ENCODE data around the gene CHMP2A. TPM values are rescaled to one million over a fixed set of nuclear protein-coding genes. Genes with fewer than 3 reads are reported as not detected.

CHMP2A gene
- 132 and 155 TPM in 2 replicates for total RNA-seq

DNA sequence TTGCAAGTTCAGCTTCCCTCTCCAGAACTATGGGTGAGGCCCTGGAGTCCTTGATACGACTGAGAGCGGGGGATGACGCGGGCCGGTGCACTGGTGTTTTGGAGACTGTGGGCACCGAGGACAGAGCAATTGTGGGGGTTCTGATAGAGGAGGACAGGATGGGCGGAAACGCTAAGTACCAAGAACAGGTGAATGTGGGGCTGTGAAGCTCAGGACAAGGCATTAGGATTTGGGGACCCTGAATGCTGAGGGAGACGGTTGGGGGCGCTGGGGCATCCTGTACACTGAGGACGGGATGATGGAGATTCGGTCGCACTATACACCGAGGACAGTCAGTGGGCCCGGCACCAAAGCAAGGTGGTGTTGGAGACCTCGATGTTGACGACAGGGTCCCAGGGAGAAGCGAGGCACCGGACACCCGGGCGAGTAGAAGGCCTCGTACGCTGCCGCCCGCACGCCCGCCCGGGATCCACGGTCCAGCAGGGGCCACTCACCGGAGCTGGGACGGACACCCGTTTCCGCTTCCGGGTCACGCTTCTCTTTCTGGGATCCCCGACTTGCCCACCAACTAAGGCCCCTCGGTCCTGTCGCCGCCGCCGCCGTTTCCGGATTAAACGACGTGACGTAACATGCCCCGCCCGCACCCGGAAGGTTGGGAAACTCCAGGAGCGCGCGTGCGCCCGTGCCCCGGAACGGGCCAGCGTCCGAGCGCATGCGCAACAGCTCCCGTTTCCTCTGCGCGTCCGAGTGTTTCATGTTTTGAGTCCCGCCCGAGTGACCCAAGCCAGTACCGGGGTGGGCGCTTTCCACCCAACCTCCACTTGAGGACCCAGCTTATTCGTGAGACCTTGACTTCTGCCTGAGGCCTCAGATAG, at the start of gene CHMP2A:
Gene CHMP2A, minus strand, starts transcription at position 612 of the 875 bp plus-strand sequence. CDS start 893 bp downstream, outside the sequence.

DNA sequence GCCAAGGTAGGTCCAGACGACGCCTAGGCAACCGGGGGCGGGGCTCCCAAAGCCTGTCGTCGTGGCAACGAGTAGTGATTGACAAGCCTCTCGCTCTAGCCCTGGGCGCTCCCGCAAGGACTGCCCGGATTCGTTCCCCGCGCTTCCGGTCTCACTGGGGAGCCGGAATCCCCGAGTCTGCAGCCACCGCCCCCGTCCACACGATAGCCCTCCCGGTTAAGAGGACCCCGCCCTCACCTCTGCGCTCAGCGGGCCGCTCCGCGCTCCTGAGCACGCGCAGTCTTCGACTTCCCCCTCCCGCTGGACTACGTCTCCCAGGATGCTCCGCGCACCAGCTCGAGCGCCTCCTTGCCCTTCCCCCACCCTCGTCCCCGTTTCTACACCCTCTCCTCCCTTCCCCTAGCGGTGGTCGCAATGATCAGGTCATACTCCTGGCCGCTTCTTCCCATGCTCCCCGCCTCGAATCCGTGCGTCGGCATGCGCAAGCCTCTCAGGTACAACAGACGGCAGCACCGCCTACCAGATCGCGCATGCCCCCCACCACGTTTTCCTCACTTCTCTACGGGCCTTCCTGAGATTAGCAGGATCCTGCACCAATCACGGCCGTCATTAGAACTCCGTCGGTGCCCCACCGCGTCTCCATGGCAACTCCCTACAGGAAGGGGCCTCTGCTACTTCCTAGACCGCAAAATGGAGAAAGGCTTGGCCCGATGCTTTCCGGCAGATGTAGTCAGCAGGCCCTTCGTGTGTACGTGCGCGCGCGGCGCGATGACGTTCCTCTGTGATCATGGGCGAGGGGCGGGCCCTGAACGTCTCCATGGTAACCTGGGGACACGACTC, 18.1 kb upstream of the CHMP2A start, which contains the start of gene MZF1:
Gene MZF1, minus strand, starts transcription at position 518 of the 840 bp plus-strand sequence. CDS start 1,946 bp downstream, outside the sequence.

DNA sequence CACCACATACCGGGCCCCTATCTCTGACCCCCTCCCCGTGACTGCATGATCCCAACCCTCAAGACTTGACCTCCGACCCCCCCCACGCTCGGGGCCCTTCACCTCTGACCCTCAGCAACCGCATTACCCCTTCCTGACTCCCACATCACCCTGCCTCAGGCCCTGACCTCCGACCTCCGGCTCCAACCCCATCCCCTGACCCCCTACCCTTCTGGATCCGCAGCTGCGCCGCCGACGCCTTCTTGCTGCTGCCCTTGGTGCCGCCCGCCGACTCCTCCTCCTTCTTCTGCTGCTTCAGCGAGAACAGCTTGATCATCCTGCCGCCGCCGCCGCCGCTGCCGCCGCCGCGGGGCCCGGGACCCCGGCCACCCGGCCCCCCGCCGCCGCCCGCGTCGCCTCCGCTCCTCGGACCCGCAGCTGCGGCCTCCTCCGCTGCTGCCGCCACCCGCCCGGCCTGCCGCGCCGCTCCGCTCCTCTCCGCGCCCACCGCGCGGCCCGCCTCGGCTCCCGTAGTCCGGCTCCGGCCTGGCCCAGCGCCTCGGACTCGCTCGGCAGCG, 3.2 kb upstream of the CHMP2A start, which contains the start of gene UBE2M:
Gene UBE2M, minus strand, starts transcription at position 546 of the 557 bp plus-strand sequence. Its CDS starts 230 bp downstream, at position 316.

DNA sequence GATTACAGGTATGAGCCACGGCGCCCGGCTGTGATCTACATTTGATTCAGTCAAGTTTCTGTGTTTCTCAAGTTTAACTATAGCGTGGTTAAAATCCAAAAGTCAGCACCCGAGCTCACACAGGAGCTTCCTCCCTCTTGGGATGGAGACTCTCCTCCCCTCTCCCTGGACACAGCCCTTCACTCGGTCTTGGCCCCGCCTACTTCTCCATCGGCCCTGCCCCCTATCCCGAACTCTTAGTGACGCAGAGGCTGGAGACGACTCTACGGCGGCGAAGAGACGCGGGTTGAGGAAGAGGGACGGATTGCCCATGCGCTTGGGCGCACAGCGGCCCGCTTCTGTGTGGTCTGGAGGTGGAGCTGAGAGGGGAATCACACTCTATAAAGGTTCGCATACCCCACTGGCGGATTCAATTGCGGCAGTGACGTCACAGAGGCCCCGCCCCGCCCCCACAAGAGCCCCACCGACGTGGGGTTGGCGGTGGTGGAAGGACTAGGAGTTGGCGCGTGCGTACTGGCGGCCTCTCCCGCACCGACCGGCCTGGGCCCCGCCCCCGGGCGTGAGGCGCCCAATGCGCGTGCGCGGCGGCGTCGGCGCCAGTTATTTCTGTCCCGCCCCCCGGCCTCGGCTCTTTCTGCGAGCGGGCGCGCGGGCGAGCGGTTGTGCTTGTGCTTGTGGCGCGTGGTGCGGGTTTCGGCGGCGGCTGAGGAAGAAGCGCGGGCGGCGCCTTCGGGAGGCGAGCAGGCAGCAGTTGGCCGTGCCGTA, 10.9 kb downstream of the CHMP2A start, which contains the start of gene TRIM28:
Gene TRIM28, plus strand, starts transcription at position 239 of the 765 bp plus-strand sequence. CDS start 694 bp downstream, outside the sequence.

DNA sequence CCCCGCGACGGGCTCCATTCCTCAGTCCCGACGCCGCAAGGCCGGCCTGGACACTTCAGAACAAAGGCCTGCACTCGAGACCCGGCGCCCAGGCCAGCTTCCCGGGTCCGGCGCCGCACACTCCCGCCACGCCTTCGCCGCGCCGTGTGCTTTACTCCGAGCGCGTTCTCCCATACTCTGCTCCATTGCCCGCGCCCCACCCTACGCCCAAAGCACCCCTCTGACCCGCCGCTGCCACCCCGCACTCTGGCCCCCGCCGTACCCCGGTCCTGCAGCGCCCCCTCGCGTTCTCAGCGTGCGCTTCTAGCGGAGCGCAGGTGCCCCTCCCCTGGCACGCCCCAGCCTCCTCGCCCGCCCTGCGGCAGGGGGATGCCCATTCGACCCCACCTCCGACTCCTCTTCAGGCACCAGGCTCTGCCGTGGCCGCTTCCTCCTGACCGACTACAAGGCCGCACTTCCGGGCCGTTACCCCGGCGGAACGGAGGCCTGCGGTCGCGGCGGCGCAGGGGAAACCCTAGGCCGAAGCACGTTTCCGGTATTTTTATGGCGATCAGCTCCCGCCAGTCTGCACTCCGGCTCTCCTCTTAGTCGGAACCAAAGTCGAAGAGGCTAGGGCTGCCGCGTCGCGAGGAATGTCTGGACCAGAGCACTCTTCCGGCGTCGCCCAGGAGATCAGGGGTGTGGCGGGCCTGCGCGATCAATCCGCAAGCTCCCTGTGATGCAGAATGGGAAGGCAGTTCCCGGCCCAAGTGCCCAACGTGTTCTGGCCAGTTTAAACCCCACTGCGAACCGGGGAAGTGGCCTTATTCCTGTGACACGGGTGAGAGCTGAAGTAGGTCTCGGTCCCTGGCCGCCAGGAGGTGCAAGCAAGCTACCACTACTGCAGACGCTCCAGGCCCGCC, 35.3 kb downstream of the CHMP2A start, which contains the start of gene ZBTB45:
Gene ZBTB45, minus strand, starts transcription at position 456 of the 902 bp plus-strand sequence. CDS start 2,137 bp downstream, outside the sequence.

DNA sequence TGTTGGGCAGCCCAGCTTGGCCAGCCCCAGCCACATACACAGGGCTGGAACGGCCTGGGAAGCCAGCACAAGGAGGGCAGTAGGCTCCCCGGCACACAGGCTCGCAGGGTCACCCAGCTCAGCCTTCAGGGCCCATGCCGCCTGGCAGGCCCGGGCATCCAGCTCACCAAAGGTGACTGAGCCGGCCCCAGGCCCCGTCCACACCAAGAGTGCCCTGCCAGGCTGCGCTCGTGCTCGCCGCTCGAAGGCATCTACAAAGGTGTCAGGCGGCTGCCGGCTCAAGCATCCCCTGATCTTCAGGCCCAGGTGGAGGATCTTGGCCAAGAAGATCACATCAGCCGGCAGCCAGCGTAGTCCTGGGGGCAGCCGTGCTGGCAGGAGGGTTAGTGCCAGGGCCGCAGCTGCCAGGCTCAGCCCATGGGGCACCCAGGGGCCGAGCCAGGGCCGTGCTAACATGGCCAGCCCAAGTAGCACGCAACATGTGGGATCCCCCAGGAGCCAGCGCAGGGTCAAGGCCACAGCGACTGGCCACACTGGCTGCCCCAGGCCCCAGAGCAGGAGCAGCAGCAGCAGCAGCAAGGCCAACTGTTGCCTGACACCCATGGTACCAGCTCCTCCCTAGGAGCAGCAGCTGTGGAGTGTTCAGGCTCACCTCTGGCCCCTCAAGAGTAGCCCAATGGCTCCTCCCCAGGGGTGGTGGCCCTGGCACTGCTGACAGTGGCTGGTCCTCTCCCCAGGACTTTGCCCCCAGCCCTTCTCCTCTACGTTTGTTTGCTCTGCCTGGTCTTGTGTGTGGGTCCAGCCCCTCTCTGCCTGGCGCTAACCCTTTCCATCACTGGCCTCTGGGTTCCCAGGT, 43.3 kb downstream of the CHMP2A start, which contains the start of gene SLC27A5:
Gene SLC27A5, minus strand, starts transcription at position 640 of the 856 bp plus-strand sequence. Its CDS starts 37 bp downstream, at position 603.

Other genes with a start within 250 kb of the CHMP2A start
- gene ERVK3-1, start 249.7 kb downstream of the CHMP2A start, total RNA-seq, result 17.9 and 30.4 TPM in 2 replicates
- gene ZSCAN22, start 228.1 kb downstream of the CHMP2A start, total RNA-seq, result 1.9 and 2.3 TPM in 2 replicates
- gene A1BG, start 201.6 kb downstream of the CHMP2A start, total RNA-seq, result 10.2 and 28.2 TPM in 2 replicates
- 0.65 and 0.78 TPM in 2 replicates for gene ZNF497, start 192.4 kb downstream of the CHMP2A start, total RNA-seq
- 2.9 and 3.1 TPM in 2 replicates for gene ZNF837, start 174.1 kb downstream of the CHMP2A start, total RNA-seq
- gene RPS5, start 167.8 kb downstream of the CHMP2A start, total RNA-seq, result 2,475 and 2,576 TPM in 2 replicates
- 3.8 and 4.2 TPM in 2 replicates for gene RNF225, start 159.4 kb downstream of the CHMP2A start, total RNA-seq
- 7.0 and 13.4 TPM in 2 replicates for gene ZNF584, start 146.5 kb downstream of the CHMP2A start, total RNA-seq
- 2.8 and 3.3 TPM in 2 replicates for gene ZNF132, start 115.0 kb downstream of the CHMP2A start, total RNA-seq
- gene ZNF324B, start 103.5 kb downstream of the CHMP2A start, total RNA-seq, result 5.4 and 9.4 TPM in 2 replicates
- 15.4 and 16.2 TPM in 2 replicates for gene ZNF324, start 88.0 kb downstream of the CHMP2A start, total RNA-seq
- 9.1 and 12.2 TPM in 2 replicates for gene ZNF446, start 78.8 kb downstream of the CHMP2A start, total RNA-seq
- gene SLC27A5, start 43.1 kb downstream of the CHMP2A start, total RNA-seq, result 22.4 and 26.7 TPM in 2 replicates
- gene ZBTB45, start 35.3 kb downstream of the CHMP2A start, total RNA-seq, result 16.3 and 20.7 TPM in 2 replicates
- gene TRIM28, start 11.0 kb downstream of the CHMP2A start, total RNA-seq, result 425 and 465 TPM in 2 replicates
- gene UBE2M, start 3.5 kb upstream of the CHMP2A start, total RNA-seq, result 41.6 and 48.6 TPM in 2 replicates
- gene MZF1, start 18.2 kb upstream of the CHMP2A start, total RNA-seq, result 7.5 and 9.3 TPM in 2 replicates